ENCODE results near the gene CBX5.
"Not testable (repeated sequence)": the region's sequence is repeated elsewhere in the genome, so short reads cannot be mapped to it uniquely, and the experiment has no call there.

CBX5 gene

DNA sequence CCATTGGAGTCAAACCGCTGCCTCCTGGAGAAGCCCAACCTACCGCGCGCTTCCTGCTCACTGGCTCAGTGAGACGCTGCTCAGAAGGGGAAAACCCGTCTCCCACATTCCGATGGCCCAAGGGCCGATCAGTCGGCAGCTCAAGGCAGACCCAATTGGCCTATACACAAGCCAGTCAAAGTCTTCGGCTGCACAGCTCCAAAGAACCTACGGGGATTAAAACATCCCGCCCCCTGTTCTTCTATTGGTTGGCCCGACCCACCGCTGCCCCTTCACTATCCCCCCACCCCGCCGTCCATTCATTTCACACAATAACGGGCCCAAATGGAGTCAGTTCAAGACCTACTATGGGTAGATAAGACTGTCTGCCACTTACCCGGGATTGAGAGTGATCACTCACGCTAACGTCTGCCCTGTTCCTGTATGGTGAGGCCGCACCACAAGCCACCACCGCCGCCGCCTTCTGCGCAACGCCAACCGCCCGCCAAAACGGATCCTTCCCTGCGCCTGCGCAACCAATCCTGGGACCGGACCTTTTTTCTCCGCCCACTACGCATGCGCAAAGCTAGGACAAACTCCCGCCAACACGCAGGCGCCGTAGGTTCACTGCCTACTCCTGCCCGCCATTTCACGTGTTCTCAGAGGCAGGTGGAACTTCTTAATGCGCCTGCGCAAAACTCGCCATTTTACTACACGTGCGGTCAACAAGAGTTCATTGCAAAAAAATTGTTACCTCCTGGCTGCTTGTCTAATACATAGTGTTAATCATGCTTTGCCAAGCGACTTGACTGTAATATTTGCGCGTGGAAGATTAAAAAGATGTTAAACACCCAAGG, at the start of gene CBX5:
TSS of gene CBX5 (minus strand) at position 491 of the 836 bp plus-strand sequence. CDS start 22,472 bp downstream, outside the sequence.
- H3K27me3 ChIP-seq (ENCODE audit: insufficient read depth, low read length): no peaks in the 10 kb centered on the region
- peak within 1 kb of the TSS; percentile 99 for H3K9ac ChIP-seq (ENCODE audit: low read length)
- peaks cover 76% of the 10 kb centered on the region for H3K36me3 ChIP-seq (ENCODE audit: insufficient read depth, low read length)
- no peaks in the 10 kb centered on the region for H3F3A ChIP-seq (ENCODE audit: insufficient read depth, low read length)
- TF ChIP-seq EZH2 (IDR thresholded peaks at IDR 0.05; ENCODE audit: borderline replicate concordance, low read length): no peak
- TF ChIP-seq, protein P1, sequence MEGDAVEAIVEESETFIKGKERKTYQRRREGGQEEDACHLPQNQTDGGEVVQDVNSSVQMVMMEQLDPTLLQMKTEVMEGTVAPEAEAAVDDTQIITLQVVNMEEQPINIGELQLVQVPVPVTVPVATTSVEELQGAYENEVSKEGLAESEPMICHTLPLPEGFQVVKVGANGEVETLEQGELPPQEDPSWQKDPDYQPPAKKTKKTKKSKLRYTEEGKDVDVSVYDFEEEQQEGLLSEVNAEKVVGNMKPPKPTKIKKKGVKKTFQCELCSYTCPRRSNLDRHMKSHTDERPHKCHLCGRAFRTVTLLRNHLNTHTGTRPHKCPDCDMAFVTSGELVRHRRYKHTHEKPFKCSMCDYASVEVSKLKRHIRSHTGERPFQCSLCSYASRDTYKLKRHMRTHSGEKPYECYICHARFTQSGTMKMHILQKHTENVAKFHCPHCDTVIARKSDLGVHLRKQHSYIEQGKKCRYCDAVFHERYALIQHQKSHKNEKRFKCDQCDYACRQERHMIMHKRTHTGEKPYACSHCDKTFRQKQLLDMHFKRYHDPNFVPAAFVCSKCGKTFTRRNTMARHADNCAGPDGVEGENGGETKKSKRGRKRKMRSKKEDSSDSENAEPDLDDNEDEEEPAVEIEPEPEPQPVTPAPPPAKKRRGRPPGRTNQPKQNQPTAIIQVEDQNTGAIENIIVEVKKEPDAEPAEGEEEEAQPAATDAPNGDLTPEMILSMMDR (IDR thresholded peaks at IDR 0.05; ENCODE audit: low read length): no peak
- no peaks in the 10 kb centered on the region for H3K9me3 ChIP-seq (ENCODE audit: low read length)
- peak within 1 kb of the TSS; percentile 85 for H3K4me3 ChIP-seq (ENCODE audit: low read depth, low read length, poor library complexity, severe bottlenecking)
- H3K27ac ChIP-seq (ENCODE audit: low read depth, low read length, poor library complexity, severe bottlenecking): peak within 1 kb of the TSS; percentile 93
- no peaks in the 10 kb centered on the region for H3K9me2 ChIP-seq (ENCODE audit: low read depth, low read length)
- H2AFZ ChIP-seq (ENCODE audit: low read length): no peak within 1 kb of the TSS
- H3K4me2 ChIP-seq (ENCODE audit: low read length): peak within 1 kb of the TSS; percentile 78
- no peaks in the 10 kb centered on the region for H4K20me1 ChIP-seq (ENCODE audit: insufficient read depth, low read length)
- H3K79me2 ChIP-seq (ENCODE audit: insufficient read depth, low read length): peaks cover 51% of the 10 kb centered on the region
- H3K4me1 ChIP-seq (ENCODE audit: insufficient read depth, low read length, severe bottlenecking): peaks cover 59% of the 10 kb centered on the region

DNA sequence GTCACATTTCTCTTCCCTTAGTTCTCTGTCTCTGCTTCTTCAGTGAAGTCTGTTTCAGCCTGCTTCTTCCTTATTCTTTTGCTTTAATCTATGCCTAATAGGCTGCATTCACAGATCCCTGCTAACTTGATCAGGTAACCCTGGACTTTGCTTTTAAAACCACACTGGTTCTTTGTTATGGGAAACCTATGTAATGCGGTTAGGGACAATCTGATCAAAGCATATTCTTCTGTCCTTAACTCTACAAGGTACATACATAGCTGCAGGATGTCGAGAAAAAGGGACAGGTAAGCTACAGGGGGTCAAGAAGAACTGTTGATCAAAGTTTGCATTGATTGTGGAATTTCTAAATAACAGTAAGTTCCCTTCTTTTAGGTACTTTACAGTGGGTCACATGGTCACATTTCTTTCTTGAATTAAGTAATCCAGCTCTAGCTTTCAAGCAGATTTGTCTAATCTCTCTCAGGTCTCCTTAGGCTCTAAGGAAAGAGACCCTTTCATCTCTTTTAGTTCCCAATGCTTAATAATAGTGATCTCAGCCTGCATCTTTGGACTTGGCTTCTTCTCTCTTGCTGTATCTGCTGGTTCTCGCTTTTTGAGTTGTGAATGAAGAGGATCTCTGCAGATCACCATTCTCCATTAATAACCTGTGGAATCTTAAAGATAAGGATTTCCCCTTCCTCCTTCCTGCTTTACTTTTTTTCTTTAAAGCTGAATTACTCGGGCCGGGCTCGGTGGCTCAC, 48.8 kb upstream of the CBX5 start:
- Histone ChIP-seq H3K36me3 (ENCODE audit: insufficient read depth, low read length) (peaks cover 5% of the 10 kb centered on the region; the same call in 1 of the 2 replicates), H3K4me3 (ENCODE audit: low read depth, low read length, poor library complexity, severe bottlenecking) (no peak overlapping the region), H3K4me2 (ENCODE audit: low read length) (no peak overlapping the region), H2AFZ (ENCODE audit: low read length) (no peak overlapping the region), H3K4me1 (ENCODE audit: insufficient read depth, low read length, severe bottlenecking) (peaks cover 14% of the 10 kb centered on the region), H3K9ac (ENCODE audit: low read length) (no peak overlapping the region), H3K9me2 (ENCODE audit: low read depth, low read length) (no peaks in the 10 kb centered on the region), H3K79me2 (ENCODE audit: insufficient read depth, low read length) (peaks cover 6% of the 10 kb centered on the region), H3F3A (ENCODE audit: insufficient read depth, low read length) (no peaks in the 10 kb centered on the region), H4K20me1 (ENCODE audit: insufficient read depth, low read length) (no peaks in the 10 kb centered on the region), H3K27me3 (ENCODE audit: insufficient read depth, low read length) (no peaks in the 10 kb centered on the region), H3K27ac (ENCODE audit: low read depth, low read length, poor library complexity, severe bottlenecking) (no peak overlapping the region), H3K9me3 (ENCODE audit: low read length) (no peaks in the 10 kb centered on the region)
- TF ChIP-seq, protein P1 (IDR thresholded peaks at IDR 0.05; ENCODE audit: low read length): no peak
- TF ChIP-seq EZH2 (IDR thresholded peaks at IDR 0.05; ENCODE audit: borderline replicate concordance, low read length): no peak

DNA sequence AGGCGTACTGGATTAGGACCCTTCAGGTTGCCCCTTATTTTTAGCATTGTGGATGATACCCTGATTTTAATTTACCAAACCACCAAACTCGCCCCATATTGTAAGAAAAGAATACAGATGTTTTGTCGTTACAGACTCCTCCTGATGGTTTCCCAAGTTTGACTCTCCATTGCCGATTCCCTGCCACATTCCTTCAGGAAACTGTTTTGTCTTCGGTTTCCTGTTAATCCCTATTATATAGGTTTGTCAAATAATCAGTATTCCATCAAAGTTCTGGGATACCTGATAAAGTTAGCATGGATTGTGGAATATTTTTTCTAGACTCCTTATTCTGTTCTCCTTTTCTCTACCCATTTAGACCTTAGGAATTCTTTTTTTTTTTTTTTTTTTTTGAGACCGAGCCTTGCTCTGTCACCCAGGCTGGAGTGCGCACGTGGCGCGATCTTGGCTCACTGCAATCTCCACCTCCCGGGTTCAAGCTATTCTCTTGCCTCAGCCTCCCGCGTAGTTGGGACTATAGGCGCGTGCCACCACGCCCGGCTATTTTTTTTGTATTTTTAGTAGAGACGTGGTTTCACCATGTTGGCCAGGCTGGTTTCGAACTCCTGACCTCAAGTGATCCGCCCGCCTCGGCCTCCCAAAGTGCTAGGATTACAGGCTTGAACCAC, 45.7 kb upstream of the CBX5 start:
- peak overlapping the region; percentile 94 for H3K4me3 ChIP-seq (ENCODE audit: low read depth, low read length, poor library complexity, severe bottlenecking)
- H3K79me2 ChIP-seq (ENCODE audit: insufficient read depth, low read length); H2AFZ ChIP-seq (ENCODE audit: low read length); H3K27me3 ChIP-seq (ENCODE audit: insufficient read depth, low read length); H4K20me1 ChIP-seq (ENCODE audit: insufficient read depth, low read length); H3K9me2 ChIP-seq (ENCODE audit: low read depth, low read length); H3F3A ChIP-seq (ENCODE audit: insufficient read depth, low read length); H3K36me3 ChIP-seq (ENCODE audit: insufficient read depth, low read length); H3K9me3 ChIP-seq (ENCODE audit: low read length); H3K27ac ChIP-seq (ENCODE audit: low read depth, low read length, poor library complexity, severe bottlenecking): not testable (repeated sequence)
- peak overlapping the region; percentile 83 for H3K4me2 ChIP-seq (ENCODE audit: low read length)
- peaks cover 14% of the 10 kb centered on the region for H3K4me1 ChIP-seq (ENCODE audit: insufficient read depth, low read length, severe bottlenecking)
- peak overlapping the region; percentile 92 for H3K9ac ChIP-seq (ENCODE audit: low read length)
